Measurements from ENCODE around the gene TPCN2.

TPCN2 gene

GRCh38 chr11:69057236-69057635, 8.5 kb downstream of the TPCN2 start:
- Histone ChIP-seq H3K9me3 (no peaks in the 10 kb centered on the region), H3K4me1 (ENCODE audit: control insufficient read depth in 1 of 2, insufficient read depth in 1 of 2, low read depth in 1 of 2, low read length in 1 of 2) (peaks cover 0 to 1% of the 10 kb centered on the region in 2 experiments), H3K27ac (no peak overlapping the region), H3K4me3 (ENCODE audit: low read depth in 1 of 2, low read length in 1 of 2) (no peak overlapping the region), H3K36me3 (peaks cover 88% of the 10 kb centered on the region), H3K27me3 (no peaks in the 10 kb centered on the region)
- TF ChIP-seq CTCF (IDR thresholded peaks at IDR 0.05) = no peak

- no peak for TF ChIP-seq CTCF (IDR thresholded peaks at IDR 0.05)
- Histone ChIP-seq H3K4me3 (ENCODE audit: low read depth in 1 of 2, low read length in 1 of 2) (no peak overlapping the region), H3K36me3 (peaks cover 90% of the 10 kb centered on the region), H3K27ac (no peak overlapping the region), H3K27me3 (no peaks in the 10 kb centered on the region), H3K4me1 (ENCODE audit: control insufficient read depth in 1 of 2, insufficient read depth in 1 of 2, low read depth in 1 of 2, low read length in 1 of 2) (no peaks in the 10 kb centered on the region), H3K9me3 (no peaks in the 10 kb centered on the region)
Measured at GRCh38 chr11:69057801-69058200, 9.1 kb downstream of the TPCN2 start.

- H3K27ac ChIP-seq = no peak overlapping the region
- no peak overlapping the region for H3K4me3 ChIP-seq (ENCODE audit: low read depth in 1 of 2, low read length in 1 of 2)
Measured at GRCh38 chr11:69058511-69059270, 10.0 kb downstream of the TPCN2 start.

GRCh38 chr11:69059429-69059828, 10.7 kb downstream of the TPCN2 start:
- Histone ChIP-seq H3K4me1 (ENCODE audit: control insufficient read depth in 1 of 2, insufficient read depth in 1 of 2, low read depth in 1 of 2, low read length in 1 of 2) (no peaks in the 10 kb centered on the region), H3K36me3 (peaks cover 94% of the 10 kb centered on the region), H3K27ac (no peak overlapping the region), H3K4me3 (ENCODE audit: low read depth in 1 of 2, low read length in 1 of 2) (no peak overlapping the region), H3K9me3 (no peaks in the 10 kb centered on the region), H3K27me3 (no peaks in the 10 kb centered on the region)
- TF ChIP-seq CTCF (IDR thresholded peaks at IDR 0.05) = no peak

More at GRCh38 chr11:69058511-69059270, 10.0 kb downstream of the TPCN2 start:
- Histone ChIP-seq H3K9me3 (no peaks in the 10 kb centered on the region), H3K27me3 (no peaks in the 10 kb centered on the region), H3K36me3 (peaks cover 94% of the 10 kb centered on the region), H3K4me1 (ENCODE audit: control insufficient read depth in 1 of 2, insufficient read depth in 1 of 2, low read depth in 1 of 2, low read length in 1 of 2) (no peaks in the 10 kb centered on the region)
- TF ChIP-seq CTCF (IDR thresholded peaks at IDR 0.05) = no peak

- no peak for TF ChIP-seq CTCF (IDR thresholded peaks at IDR 0.05)
- H3K27ac ChIP-seq = no peak overlapping the region
- no peak overlapping the region for H3K4me3 ChIP-seq (ENCODE audit: low read depth in 1 of 2, low read length in 1 of 2)
- no peaks in the 10 kb centered on the region for H3K27me3 ChIP-seq
- no peaks in the 10 kb centered on the region for H3K9me3 ChIP-seq
- H3K36me3 ChIP-seq = peaks cover 94% of the 10 kb centered on the region
- no peaks in the 10 kb centered on the region for H3K4me1 ChIP-seq (ENCODE audit: control insufficient read depth in 1 of 2, insufficient read depth in 1 of 2, low read depth in 1 of 2, low read length in 1 of 2)
Measured at GRCh38 chr11:69059985-69060384, 11.3 kb downstream of the TPCN2 start.
